GM11168 (cell line): ENCODE results near the gene PKD1.

Source experiments
- in situ Hi-C: fragments of 300-500 bp; cut with MboI; formaldehyde crosslinking; loops from one replicate; pipeline ENCODE4 v1.12.0; 2022; ENCODE audit warnings: low sequenced_read_pairs; ENCODE audit not compliant: unreplicated experiment

Gene PKD1

GRCh38 chr16:2039274-2040031 lies 96.2 kb downstream of the PKD1 start:
- in situ Hi-C loops = no loop called here
